Measurements from ENCODE around the gene GPR155. TPM values are rescaled to one million over a fixed set of nuclear protein-coding genes. Genes with fewer than 3 reads are reported as not detected.

GPR155 gene
- total and polyA plus RNA-seq, 9 of the 15 experiments (the other 6 are each of a cell fraction or from before 2014, with no cell fraction given): 0.04 to 0.40 (median 0.11) TPM; not detected in 1

DNA sequence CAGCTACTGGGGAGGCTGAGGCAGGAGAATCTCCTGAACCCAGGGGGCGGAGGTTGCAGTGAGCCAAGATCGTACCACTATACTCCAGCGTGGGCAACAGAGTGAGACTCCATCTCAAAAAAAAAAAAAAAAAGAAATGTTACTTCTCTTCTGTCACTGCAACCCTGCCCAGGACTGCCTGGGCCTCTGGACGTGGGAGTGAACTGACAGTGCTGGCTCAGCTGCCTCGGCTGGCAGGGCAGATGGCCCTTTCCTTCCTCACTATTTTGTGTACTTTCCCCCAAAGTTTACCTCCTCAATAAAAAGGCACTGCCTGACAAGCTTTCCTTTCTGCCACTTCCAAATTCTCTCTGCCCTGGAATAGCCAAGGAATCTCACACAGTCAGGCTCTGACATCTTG is 12.5 kb upstream of the GPR155 start:
- no peak for DNase-seq (ENCODE audit: extremely low read depth in 1 of 4, low spot score in 3 of 4)
- ATAC-seq: no peak
- Histone ChIP-seq H3K27ac (ENCODE audit: extremely low read depth, low read depth, low read length) (no peak overlapping the region), H3K27me3 (ENCODE audit: control insufficient read depth in 2 of 2, insufficient read depth in 2 of 2, low read length in 2 of 2) (peaks cover 14 to 22% of the 10 kb centered on the region in 2 experiments; a peak in 4 of 5 replicates), H3K9ac (ENCODE audit: insufficient read depth in 1 of 2, low read depth in 2 of 2, low read length in 2 of 2) (no peak overlapping the region), H3K4me1 (replicated peaks in 1 of 2; ENCODE audit: control insufficient read depth in 2 of 2, insufficient read depth in 2 of 2, low read length in 2 of 2) (no peaks in the 10 kb centered on the region), H3K79me2 (ENCODE audit: control insufficient read depth, insufficient read depth, low read length) (no peaks in the 10 kb centered on the region), H2AFZ (ENCODE audit: low read depth, low read length) (no peak overlapping the region), H3K4me3 (no peak overlapping the region), H3K36me3 (ENCODE audit: control insufficient read depth, insufficient read depth, low read length) (no peaks in the 10 kb centered on the region), H3K9me1 (ENCODE audit: control insufficient read depth, insufficient read depth, low read length) (no peaks in the 10 kb centered on the region), H3K4me2 (ENCODE audit: insufficient read depth, low read length) (no peak overlapping the region), H3K9me3 (replicated peaks; ENCODE audit: control insufficient read depth, insufficient read depth, low read depth, low read length) (no peaks in the 10 kb centered on the region), H4K20me1 (replicated peaks; ENCODE audit: control insufficient read depth, insufficient read depth, low read length) (no peaks in the 10 kb centered on the region)
- WGBS (ENCODE audit: insufficient coverage, low coverage, missing lambda C conversion rate): 17% methylated on average over 5 of the region's 5 CpGs
- BruUV-seq (replicated peaks): no TSS peak
- in situ Hi-C loops (cut with MboI): no loop called here
- no peak for FAIRE-seq
- CTCF ChIA-PET (ENCODE audit: low intra/inter-chr PET ratio): no interaction called here
- POLR2A ChIA-PET: interaction anchor here (1.3 kb wide), 1 partner anchor 8 kb away, joined by 5 read pairs; no protein-coding TSS in a partner anchor
- intact Hi-C loops (cut with micrococcal nuclease): no loop called here
- TF ChIP-seq RBM22 (IDR thresholded peaks at IDR 0.05; ENCODE audit: low read depth, low read length, poor library complexity, severe bottlenecking): no peak
- TF ChIP-seq, protein P1, sequence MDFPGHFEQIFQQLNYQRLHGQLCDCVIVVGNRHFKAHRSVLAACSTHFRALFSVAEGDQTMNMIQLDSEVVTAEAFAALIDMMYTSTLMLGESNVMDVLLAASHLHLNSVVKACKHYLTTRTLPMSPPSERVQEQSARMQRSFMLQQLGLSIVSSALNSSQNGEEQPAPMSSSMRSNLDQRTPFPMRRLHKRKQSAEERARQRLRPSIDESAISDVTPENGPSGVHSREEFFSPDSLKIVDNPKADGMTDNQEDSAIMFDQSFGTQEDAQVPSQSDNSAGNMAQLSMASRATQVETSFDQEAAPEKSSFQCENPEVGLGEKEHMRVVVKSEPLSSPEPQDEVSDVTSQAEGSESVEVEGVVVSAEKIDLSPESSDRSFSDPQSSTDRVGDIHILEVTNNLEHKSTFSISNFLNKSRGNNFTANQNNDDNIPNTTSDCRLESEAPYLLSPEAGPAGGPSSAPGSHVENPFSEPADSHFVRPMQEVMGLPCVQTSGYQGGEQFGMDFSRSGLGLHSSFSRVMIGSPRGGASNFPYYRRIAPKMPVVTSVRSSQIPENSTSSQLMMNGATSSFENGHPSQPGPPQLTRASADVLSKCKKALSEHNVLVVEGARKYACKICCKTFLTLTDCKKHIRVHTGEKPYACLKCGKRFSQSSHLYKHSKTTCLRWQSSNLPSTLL (IDR thresholded peaks at IDR 0.05): no peak
- no peak for TF ChIP-seq POLR2AphosphoS5 (IDR thresholded peaks at IDR 0.05; ENCODE audit: control insufficient read depth, insufficient read depth, low read depth, low read length)
- TF ChIP-seq, protein P2, sequence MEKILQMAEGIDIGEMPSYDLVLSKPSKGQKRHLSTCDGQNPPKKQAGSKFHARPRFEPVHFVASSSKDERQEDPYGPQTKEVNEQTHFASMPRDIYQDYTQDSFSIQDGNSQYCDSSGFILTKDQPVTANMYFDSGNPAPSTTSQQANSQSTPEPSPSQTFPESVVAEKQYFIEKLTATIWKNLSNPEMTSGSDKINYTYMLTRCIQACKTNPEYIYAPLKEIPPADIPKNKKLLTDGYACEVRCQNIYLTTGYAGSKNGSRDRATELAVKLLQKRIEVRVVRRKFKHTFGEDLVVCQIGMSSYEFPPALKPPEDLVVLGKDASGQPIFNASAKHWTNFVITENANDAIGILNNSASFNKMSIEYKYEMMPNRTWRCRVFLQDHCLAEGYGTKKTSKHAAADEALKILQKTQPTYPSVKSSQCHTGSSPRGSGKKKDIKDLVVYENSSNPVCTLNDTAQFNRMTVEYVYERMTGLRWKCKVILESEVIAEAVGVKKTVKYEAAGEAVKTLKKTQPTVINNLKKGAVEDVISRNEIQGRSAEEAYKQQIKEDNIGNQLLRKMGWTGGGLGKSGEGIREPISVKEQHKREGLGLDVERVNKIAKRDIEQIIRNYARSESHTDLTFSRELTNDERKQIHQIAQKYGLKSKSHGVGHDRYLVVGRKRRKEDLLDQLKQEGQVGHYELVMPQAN (IDR thresholded peaks at IDR 0.05; ENCODE audit: borderline replicate concordance): no peak
- no peak for TF ChIP-seq MIER1 (IDR thresholded peaks at IDR 0.05; ENCODE audit: low read depth)
- TF ChIP-seq HLTF (IDR thresholded peaks at IDR 0.05): no peak
- TF ChIP-seq, protein P3, sequence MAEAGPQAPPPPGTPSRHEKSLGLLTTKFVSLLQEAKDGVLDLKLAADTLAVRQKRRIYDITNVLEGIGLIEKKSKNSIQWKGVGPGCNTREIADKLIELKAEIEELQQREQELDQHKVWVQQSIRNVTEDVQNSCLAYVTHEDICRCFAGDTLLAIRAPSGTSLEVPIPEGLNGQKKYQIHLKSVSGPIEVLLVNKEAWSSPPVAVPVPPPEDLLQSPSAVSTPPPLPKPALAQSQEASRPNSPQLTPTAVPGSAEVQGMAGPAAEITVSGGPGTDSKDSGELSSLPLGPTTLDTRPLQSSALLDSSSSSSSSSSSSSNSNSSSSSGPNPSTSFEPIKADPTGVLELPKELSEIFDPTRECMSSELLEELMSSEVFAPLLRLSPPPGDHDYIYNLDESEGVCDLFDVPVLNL (CRISPR knock-in tag; IDR thresholded peaks at IDR 0.05; ENCODE audit: low read depth): no peak
- TF ChIP-seq ZNF184 (CRISPR knock-in tag; IDR thresholded peaks at IDR 0.05): no peak
- no peak for TF ChIP-seq CBX5 (IDR thresholded peaks at IDR 0.05; ENCODE audit: borderline replicate concordance, low read depth)
- no peak for TF ChIP-seq ZSCAN32 (CRISPR knock-in tag; IDR thresholded peaks at IDR 0.05)
- TF ChIP-seq, protein P4, sequence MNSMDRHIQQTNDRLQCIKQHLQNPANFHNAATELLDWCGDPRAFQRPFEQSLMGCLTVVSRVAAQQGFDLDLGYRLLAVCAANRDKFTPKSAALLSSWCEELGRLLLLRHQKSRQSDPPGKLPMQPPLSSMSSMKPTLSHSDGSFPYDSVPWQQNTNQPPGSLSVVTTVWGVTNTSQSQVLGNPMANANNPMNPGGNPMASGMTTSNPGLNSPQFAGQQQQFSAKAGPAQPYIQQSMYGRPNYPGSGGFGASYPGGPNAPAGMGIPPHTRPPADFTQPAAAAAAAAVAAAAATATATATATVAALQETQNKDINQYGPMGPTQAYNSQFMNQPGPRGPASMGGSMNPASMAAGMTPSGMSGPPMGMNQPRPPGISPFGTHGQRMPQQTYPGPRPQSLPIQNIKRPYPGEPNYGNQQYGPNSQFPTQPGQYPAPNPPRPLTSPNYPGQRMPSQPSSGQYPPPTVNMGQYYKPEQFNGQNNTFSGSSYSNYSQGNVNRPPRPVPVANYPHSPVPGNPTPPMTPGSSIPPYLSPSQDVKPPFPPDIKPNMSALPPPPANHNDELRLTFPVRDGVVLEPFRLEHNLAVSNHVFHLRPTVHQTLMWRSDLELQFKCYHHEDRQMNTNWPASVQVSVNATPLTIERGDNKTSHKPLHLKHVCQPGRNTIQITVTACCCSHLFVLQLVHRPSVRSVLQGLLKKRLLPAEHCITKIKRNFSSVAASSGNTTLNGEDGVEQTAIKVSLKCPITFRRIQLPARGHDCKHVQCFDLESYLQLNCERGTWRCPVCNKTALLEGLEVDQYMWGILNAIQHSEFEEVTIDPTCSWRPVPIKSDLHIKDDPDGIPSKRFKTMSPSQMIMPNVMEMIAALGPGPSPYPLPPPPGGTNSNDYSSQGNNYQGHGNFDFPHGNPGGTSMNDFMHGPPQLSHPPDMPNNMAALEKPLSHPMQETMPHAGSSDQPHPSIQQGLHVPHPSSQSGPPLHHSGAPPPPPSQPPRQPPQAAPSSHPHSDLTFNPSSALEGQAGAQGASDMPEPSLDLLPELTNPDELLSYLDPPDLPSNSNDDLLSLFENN (IDR thresholded peaks at IDR 0.05; ENCODE audit: low read depth in 2 of 2, low read length in 2 of 2): no peak
- TF ChIP-seq, protein P5, sequence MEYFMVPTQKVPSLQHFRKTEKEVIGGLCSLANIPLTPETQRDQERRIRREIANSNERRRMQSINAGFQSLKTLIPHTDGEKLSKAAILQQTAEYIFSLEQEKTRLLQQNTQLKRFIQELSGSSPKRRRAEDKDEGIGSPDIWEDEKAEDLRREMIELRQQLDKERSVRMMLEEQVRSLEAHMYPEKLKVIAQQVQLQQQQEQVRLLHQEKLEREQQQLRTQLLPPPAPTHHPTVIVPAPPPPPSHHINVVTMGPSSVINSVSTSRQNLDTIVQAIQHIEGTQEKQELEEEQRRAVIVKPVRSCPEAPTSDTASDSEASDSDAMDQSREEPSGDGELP (CRISPR knock-in tag; IDR thresholded peaks at IDR 0.05; ENCODE audit: borderline replicate concordance): no peak

Data from K562 (cell line).